Measurements from ENCODE around the gene RPL13. TPM values are rescaled to one million over a fixed set of nuclear protein-coding genes. Genes with fewer than 3 reads are reported as not detected.

RPL13 gene
- total and polyA plus RNA-seq, 9 of the 15 experiments (the other 6 are each of a cell fraction or from before 2014, with no cell fraction given), result 227 to 6,042 (median 1,633) TPM

DNA sequence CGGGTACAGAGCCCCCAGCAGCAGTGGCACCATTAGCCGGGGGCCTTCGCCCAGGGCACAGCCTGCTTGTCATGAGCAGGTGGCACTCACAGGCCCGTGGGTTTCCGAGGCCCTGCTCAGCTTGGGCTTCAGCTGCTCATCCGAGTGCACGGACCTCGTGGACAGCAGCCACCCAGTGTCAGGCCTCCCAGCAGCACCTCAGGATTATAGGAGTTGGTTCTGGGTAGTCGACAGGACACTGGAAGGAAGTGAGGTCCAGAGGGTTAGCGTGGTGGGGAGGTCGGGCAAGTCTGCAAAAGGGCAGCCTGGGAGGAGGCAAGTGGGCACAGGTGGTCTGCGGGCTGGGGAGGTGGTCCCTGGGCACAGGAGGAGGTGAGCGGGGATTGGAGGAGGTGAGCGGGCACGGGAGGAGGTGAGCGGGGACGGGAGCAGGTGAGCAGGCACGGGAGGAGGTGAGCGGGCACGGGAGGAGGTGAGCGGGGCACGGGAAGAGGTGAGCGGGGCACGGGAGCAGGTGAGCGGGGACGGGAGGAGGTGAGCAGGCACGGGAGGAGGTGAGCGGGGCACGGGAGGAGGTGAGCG, 10.0 kb downstream of the RPL13 start (continued):
- no peak for TF ChIP-seq ZNF449 (CRISPR knock-in tag; IDR thresholded peaks at IDR 0.05)
- no peak for TF ChIP-seq MTF1 (CRISPR knock-in tag; IDR thresholded peaks at IDR 0.05; ENCODE audit: borderline replicate concordance)
- no peak for TF ChIP-seq NCOA2 (IDR thresholded peaks at IDR 0.05; ENCODE audit: partially characterized antibody in 2 of 2)
- no peak for TF ChIP-seq TAF1 (IDR thresholded peaks at IDR 0.05; ENCODE audit: control insufficient read depth, extremely low read depth, insufficient read depth, low read length, severe bottlenecking)
- TF ChIP-seq KHSRP (IDR thresholded peaks at IDR 0.05), result no peak
- TF ChIP-seq ZNF175 (CRISPR knock-in tag; IDR thresholded peaks at IDR 0.05; ENCODE audit: low read depth), result no peak
- no peak for TF ChIP-seq ZBTB26 (CRISPR knock-in tag; IDR thresholded peaks at IDR 0.05)
- TF ChIP-seq HDGF (IDR thresholded peaks at IDR 0.05), result no peak
- no peak for TF ChIP-seq SIN3B (IDR thresholded peaks at IDR 0.05; ENCODE audit: low read depth)
- TF ChIP-seq ZNF830 (CRISPR knock-in tag; IDR thresholded peaks at IDR 0.05), result no peak
- no peak for TF ChIP-seq GATA2 (CRISPR knock-in tag; IDR thresholded peaks at IDR 0.05)
- no peak for TF ChIP-seq MNT (conservative IDR thresholded peaks at IDR 0.05)
